Keratinocyte (primary cell): ENCODE data around the gene RGS8. TPM values are rescaled to one million over a fixed set of nuclear protein-coding genes. Genes with fewer than 3 reads are reported as not detected.

Source experiments
- DNase-seq: peaks from one replicate; pipeline ENCODE4 v3.0.0-alpha.2; 2011; ENCODE audit warnings: low read depth, missing footprints, low spot score
- FAIRE-seq: peaks from 2 replicates; lab custom pipeline; 2011; peaks lifted over from hg19 to GRCh38; lab: Jason Lieb, UNC
- H2AFZ ChIP-seq: 2 replicates; pipeline ENCODE4 v1.6.0; 2012; ENCODE audit warnings: low read length, control low read depth, inconsistent platforms; ENCODE audit not compliant: control insufficient read depth
- H3K27ac ChIP-seq: 2 replicates; pipeline ENCODE4 v1.5.1; 2011; ENCODE audit warnings: low read length; ENCODE audit not compliant: control insufficient read depth, insufficient read depth
- H3K27me3 ChIP-seq: 3 replicates; pipeline ENCODE4 v1.6.0; 2011; ENCODE audit warnings: low read length; ENCODE audit not compliant: control insufficient read depth, insufficient read depth; ENCODE audit errors: extremely low read depth
- H3K36me3 ChIP-seq, 2 experiments: 2 replicates in 1 of 2; 3 replicates in 1 of 2; pipeline ENCODE4 v1.5.1; 2011; ENCODE audit warnings: low read length in 2 of 2, mild to moderate bottlenecking in 1 of 2; ENCODE audit not compliant: control insufficient read depth in 2 of 2, insufficient read depth in 2 of 2; ENCODE audit errors: extremely low read depth in 1 of 2
- H3K4me1 ChIP-seq: 3 replicates; pipeline ENCODE4 v1.5.1; 2011; ENCODE audit warnings: low read length; ENCODE audit not compliant: control insufficient read depth, insufficient read depth; ENCODE audit errors: extremely low read depth
- H3K4me2 ChIP-seq: 3 replicates; pipeline ENCODE4 v1.6.0; 2011; ENCODE audit warnings: low read depth, low read length; ENCODE audit not compliant: control insufficient read depth, insufficient read depth; ENCODE audit errors: extremely low read depth
- H3K4me3 ChIP-seq, 3 experiments: fragments of 200-600 bp in 1 of 3; sonication (generic) in 1 of 3; 2 replicates in 2 of 3; 3 replicates in 1 of 3; pipeline ENCODE4 v1.5.1; 2011 to 2016; ENCODE audit warnings: low read length in 3 of 3, mild to moderate bottlenecking in 3 of 3, control low read depth in 2 of 3, inconsistent platforms in 1 of 3, low read depth in 1 of 3, mixed read lengths in 1 of 3, mixed run types in 1 of 3, moderate library complexity in 1 of 3; ENCODE audit not compliant: control insufficient read depth in 2 of 3, insufficient read depth in 2 of 3; ENCODE audit errors: extremely low read depth in 1 of 3
- H3K79me2 ChIP-seq: 2 replicates; pipeline ENCODE4 v1.6.0; 2012; ENCODE audit warnings: low read length; ENCODE audit not compliant: control insufficient read depth, insufficient read depth
- H3K9ac ChIP-seq: 3 replicates; pipeline ENCODE4 v1.6.0; 2011; ENCODE audit warnings: low read length; ENCODE audit not compliant: control insufficient read depth, insufficient read depth; ENCODE audit errors: extremely low read depth
- H3K9me1 ChIP-seq: 3 replicates; pipeline ENCODE4 v1.6.0; 2011; ENCODE audit warnings: low read length; ENCODE audit not compliant: control insufficient read depth, insufficient read depth; ENCODE audit errors: extremely low read depth
- H3K9me3 ChIP-seq: 2 replicates; pipeline ENCODE4 v1.5.1; 2012; ENCODE audit warnings: low read depth, low read length; ENCODE audit not compliant: control insufficient read depth
- H4K20me1 ChIP-seq: 3 replicates; pipeline ENCODE4 v1.6.0; 2011; ENCODE audit warnings: low read length; ENCODE audit not compliant: control insufficient read depth, insufficient read depth; ENCODE audit errors: extremely low read depth
- EZH2 ChIP-seq: IDR thresholded peaks from one replicate; pipeline ENCODE4 v1.6.1; 2012; ENCODE audit warnings: inconsistent platforms, mild to moderate bottlenecking, low read length, moderate library complexity
- dilution Hi-C: fragments of 300-500 bp; cut with MboI; formaldehyde crosslinking; loops from one replicate; pipeline ENCODE4 v1.7.0; 2020; ENCODE audit warnings: low sequenced_read_pairs; ENCODE audit not compliant: extremely low pct_ligation_motif_present
- polyA plus RNA-seq, 5 experiments: library from polyadenylated mRNA; depleted of rRNA in 3 of 5; stranded (reverse) in 3 of 5; stranded (forward) in 1 of 5; unstranded in 1 of 5; fragments of >200 nt; gene quantifications; 1 replicate in 1 of 5; 2 replicates in 3 of 5; 3 replicates in 1 of 5; pipeline versions ENCODE4 v1.2.1 to v1.2.3, GENCODE V29; 2011 to 2012; ENCODE audit warnings: missing spikeins in 2 of 5, low read depth in 1 of 5, low replicate concordance in 1 of 5
- TF ChIP-seq, protein P1 (sequence below), 3 experiments: IDR thresholded peaks in 1 of 3; conservative IDR thresholded peaks in 1 of 3; optimal IDR thresholded peaks in 1 of 3; 2 replicates in 2 of 3; 3 replicates in 1 of 3; pipeline versions ENCODE3 to v1.5.1; 2011; ENCODE audit warnings: low read length in 3 of 3, mild to moderate bottlenecking in 3 of 3, moderate library complexity in 2 of 3, control low read depth in 1 of 3, inconsistent platforms in 1 of 3; ENCODE audit not compliant: insufficient read depth in 2 of 3; ENCODE audit errors: extremely low read depth in 1 of 3

The RGS8 gene
- polyA plus RNA-seq, 1 donor (not counting 4 experiments of a cell fraction or from before 2014, with no cell fraction given), result not detected

DNA sequence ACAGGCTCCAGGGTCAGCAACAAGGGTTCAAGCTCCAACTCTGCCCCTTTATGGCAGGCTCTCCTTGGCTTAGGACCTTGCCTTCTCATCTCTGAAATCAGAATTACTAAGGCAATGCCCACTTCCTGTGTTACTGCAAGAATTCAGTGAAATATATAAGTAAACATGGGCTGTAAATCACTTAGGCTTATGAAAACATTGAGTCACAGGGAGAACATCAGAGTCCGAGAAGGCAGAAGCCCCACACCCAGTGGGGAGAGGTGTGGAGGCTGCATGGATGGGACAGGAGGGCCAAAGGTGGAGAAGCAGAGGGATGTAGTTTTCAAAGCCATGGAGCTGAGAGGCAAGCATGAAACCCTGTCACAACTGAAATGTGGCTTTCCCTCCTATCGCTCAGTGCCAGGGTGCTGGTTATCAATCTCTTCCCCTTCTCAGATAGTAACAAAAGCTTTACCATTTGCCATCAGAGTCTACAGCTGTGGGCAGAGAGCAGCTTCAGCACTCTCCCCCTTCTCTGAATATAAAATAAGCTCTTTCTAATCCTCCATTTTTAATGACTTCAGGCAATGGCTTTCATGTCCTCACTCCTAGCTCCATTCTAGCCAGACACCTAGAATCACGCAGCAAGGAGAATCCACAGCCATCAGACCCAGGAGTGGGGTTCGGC lies 3.4 kb downstream of the RGS8 start:
- DNase-seq, result no peak
- peaks cover 9% of the 10 kb centered on the region for H3K27me3 ChIP-seq
- H4K20me1 ChIP-seq, result no peaks in the 10 kb centered on the region
- no peaks in the 10 kb centered on the region for H3K9me3 ChIP-seq
- no peaks in the 10 kb centered on the region for H3K4me1 ChIP-seq
- H3K4me2 ChIP-seq, result no peak overlapping the region
- H3K9ac ChIP-seq, result no peak overlapping the region
- H3K27ac ChIP-seq, result no peak overlapping the region
- H3K4me3 ChIP-seq, result no peak overlapping the region
- no peak for FAIRE-seq
- TF ChIP-seq, protein P1, sequence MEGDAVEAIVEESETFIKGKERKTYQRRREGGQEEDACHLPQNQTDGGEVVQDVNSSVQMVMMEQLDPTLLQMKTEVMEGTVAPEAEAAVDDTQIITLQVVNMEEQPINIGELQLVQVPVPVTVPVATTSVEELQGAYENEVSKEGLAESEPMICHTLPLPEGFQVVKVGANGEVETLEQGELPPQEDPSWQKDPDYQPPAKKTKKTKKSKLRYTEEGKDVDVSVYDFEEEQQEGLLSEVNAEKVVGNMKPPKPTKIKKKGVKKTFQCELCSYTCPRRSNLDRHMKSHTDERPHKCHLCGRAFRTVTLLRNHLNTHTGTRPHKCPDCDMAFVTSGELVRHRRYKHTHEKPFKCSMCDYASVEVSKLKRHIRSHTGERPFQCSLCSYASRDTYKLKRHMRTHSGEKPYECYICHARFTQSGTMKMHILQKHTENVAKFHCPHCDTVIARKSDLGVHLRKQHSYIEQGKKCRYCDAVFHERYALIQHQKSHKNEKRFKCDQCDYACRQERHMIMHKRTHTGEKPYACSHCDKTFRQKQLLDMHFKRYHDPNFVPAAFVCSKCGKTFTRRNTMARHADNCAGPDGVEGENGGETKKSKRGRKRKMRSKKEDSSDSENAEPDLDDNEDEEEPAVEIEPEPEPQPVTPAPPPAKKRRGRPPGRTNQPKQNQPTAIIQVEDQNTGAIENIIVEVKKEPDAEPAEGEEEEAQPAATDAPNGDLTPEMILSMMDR (optimal IDR thresholded peaks at IDR 0.05 in 1 of 3, IDR thresholded peaks at IDR 0.05 in 1 of 3, conservative IDR thresholded peaks at IDR 0.05 in 1 of 3; ENCODE audit: extremely low read depth in 1 of 3, insufficient read depth in 2 of 3, low read length in 3 of 3), result no peak
- TF ChIP-seq EZH2, result no peak
- no peaks in the 10 kb centered on the region for H3K36me3 ChIP-seq
- H3K9me1 ChIP-seq, result no peaks in the 10 kb centered on the region
- dilution Hi-C loops, result no loop called here
- no peak overlapping the region for H2AFZ ChIP-seq
- H3K79me2 ChIP-seq, result no peaks in the 10 kb centered on the region

DNA sequence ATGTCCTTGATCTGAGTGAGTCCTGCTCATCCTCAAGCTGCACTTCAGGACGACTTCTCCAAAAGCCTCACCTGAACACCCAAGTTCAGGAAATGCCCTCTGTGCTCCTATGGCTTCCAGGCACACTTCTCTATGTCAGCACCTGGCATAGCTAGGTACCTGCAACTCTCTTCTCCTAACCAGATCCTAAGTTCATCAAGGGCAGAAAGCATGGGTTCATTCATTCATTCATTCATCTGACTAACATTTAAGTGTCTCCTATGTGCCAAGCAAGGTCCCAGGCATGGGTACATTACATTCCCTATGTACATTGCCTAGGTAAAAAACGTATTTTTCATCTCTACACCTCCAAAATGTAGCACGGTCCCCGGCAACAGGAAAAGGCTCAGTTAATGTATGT lies 4.0 kb downstream of the RGS8 start:
- FAIRE-seq, result no peak
- no peaks in the 10 kb centered on the region for H3K79me2 ChIP-seq
- no peak overlapping the region for H2AFZ ChIP-seq
- peaks cover 9% of the 10 kb centered on the region for H3K27me3 ChIP-seq
- no peaks in the 10 kb centered on the region for H3K9me3 ChIP-seq
- no peak for TF ChIP-seq EZH2
- TF ChIP-seq, protein P1 (optimal IDR thresholded peaks at IDR 0.05 in 1 of 3, IDR thresholded peaks at IDR 0.05 in 1 of 3, conservative IDR thresholded peaks at IDR 0.05 in 1 of 3; ENCODE audit: extremely low read depth in 1 of 3, insufficient read depth in 2 of 3, low read length in 3 of 3), result no peak
- no peak overlapping the region for H3K27ac ChIP-seq
- H3K9me1 ChIP-seq, result no peaks in the 10 kb centered on the region
- H3K4me3 ChIP-seq, result no peak overlapping the region
- H3K4me2 ChIP-seq, result no peak overlapping the region
- DNase-seq, result no peak
- H4K20me1 ChIP-seq, result no peaks in the 10 kb centered on the region
- dilution Hi-C loops, result no loop called here
- no peak overlapping the region for H3K9ac ChIP-seq
- H3K4me1 ChIP-seq, result no peaks in the 10 kb centered on the region
- H3K36me3 ChIP-seq, result no peaks in the 10 kb centered on the region
